ENCODE results near the gene GIT2.
A peak's percentile ranks its signal among the peaks of the same experiment; 100 is the strongest.
"Not testable (repeated sequence)": the region's sequence is repeated elsewhere in the genome, so short reads cannot be mapped to it uniquely, and the experiment has no call there.

The GIT2 gene

DNA sequence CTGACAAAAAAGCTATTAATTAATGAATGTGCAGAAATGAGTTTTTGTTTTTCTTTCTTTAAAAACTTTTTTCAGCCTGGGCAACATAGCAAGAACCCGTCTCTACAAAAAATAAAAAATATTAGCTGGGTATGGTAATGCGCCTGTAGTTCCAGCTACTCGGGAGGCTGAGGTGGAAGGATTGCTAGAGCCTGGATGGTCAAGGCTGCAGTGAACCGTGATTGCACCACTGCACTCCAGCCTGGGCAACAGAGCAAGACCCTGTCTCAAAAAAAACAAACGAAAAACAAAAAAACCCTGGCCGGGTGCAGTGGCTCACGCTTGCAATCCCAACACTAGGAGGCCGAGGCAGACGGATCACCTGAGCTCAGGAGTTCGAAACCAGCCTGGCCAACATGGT is 7.9 kb downstream of the GIT2 start:
- Histone ChIP-seq H3K27ac (ENCODE audit: extremely low read depth, low read depth, low read length) (no peak overlapping the region), H3K4me3 (ENCODE audit: low read depth, low read length) (no peak overlapping the region), H3K36me3 (ENCODE audit: control insufficient read depth in 2 of 2, insufficient read depth in 1 of 2, low read length in 2 of 2) (peaks cover 39 to 73% of the 10 kb centered on the region in 2 experiments), H3K4me1 (ENCODE audit: control insufficient read depth, insufficient read depth, low read length) (no peaks in the 10 kb centered on the region), H3K9me3 (ENCODE audit: control insufficient read depth, insufficient read depth, low read depth, low read length) (no peaks in the 10 kb centered on the region)
- POLR2A ChIA-PET, result interaction anchor here (0.7 kb wide), 1 partner anchor 443 kb away, joined by 10 read pairs; no protein-coding TSS in a partner anchor
- CTCF ChIA-PET, result no interaction called here
- TF ChIP-seq ZNF121 (tag by site-specific recombination; IDR thresholded peaks at IDR 0.05) (peak; percentile 83), ZEB2 (tag by site-specific recombination; IDR thresholded peaks at IDR 0.05) (no peak)

DNA sequence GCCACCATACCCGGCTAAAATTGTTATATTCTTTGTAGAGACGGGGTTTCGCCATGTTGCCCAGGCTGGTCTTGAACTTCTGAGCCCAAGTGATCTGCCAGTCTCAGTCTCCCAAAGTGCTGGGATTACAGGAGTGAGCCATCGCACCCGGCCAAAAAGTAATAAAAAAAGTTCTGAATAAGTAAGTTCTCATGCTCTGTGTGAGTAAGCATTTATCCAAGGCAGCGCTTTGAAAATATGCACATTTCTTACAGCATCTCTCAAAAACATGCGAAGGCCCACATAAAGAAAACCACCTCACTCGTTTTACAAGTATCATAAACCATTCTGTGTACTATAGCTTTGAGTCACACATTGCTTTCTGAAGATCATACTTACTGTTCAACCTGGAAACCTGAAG is 8.6 kb downstream of the GIT2 start:
- no peaks in the 10 kb centered on the region for H3K9me3 ChIP-seq (ENCODE audit: control insufficient read depth, insufficient read depth, low read depth, low read length)
- TF ChIP-seq ZNF521 (tag by site-specific recombination; IDR thresholded peaks at IDR 0.05) (no peak), YY2 (tag by site-specific recombination; IDR thresholded peaks at IDR 0.05) (no peak), WT1 (tag by site-specific recombination; IDR thresholded peaks at IDR 0.05) (no peak)
- TF ChIP-seq, protein P1, sequence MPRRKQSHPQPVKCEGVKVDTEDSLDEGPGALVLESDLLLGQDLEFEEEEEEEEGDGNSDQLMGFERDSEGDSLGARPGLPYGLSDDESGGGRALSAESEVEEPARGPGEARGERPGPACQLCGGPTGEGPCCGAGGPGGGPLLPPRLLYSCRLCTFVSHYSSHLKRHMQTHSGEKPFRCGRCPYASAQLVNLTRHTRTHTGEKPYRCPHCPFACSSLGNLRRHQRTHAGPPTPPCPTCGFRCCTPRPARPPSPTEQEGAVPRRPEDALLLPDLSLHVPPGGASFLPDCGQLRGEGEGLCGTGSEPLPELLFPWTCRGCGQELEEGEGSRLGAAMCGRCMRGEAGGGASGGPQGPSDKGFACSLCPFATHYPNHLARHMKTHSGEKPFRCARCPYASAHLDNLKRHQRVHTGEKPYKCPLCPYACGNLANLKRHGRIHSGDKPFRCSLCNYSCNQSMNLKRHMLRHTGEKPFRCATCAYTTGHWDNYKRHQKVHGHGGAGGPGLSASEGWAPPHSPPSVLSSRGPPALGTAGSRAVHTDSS (tag by site-specific recombination; IDR thresholded peaks at IDR 0.05), result no peak
- H3K27ac ChIP-seq (ENCODE audit: extremely low read depth, low read depth, low read length), result no peak overlapping the region
- H3K36me3 ChIP-seq (ENCODE audit: control insufficient read depth in 2 of 2, insufficient read depth in 1 of 2, low read length in 2 of 2), result peaks cover 46 to 79% of the 10 kb centered on the region in 2 experiments
- H3K4me3 ChIP-seq (ENCODE audit: low read depth, low read length), result no peak overlapping the region
- ChIA-PET POLR2A (no interaction called here), CTCF (interaction anchor here (0.6 to 0.7 kb wide), 2 partner anchors 134 to 730 kb away, joined by 3 read pairs; no protein-coding TSS in a partner anchor)
- H3K4me1 ChIP-seq (ENCODE audit: control insufficient read depth, insufficient read depth, low read length), result no peaks in the 10 kb centered on the region

DNA sequence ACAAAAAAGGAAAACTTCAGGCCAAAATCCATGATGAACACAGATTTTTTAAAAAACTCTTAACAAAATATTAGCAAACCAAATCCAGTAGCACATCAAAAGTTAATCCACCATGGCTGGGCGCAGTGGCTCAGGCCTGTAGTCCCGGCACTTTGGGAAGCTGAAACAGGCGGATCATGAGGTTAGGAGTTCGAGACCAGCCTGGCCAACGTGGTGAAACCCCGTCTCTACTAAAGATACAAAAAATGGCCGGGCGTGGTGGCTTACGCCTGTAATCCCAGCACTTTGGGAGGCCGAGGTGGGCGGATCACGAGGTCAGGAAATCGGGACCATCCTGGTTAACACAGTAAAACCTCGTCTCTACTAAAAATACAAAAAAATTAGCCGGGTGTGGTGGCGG is 9.9 kb downstream of the GIT2 start:
- POLR2A ChIA-PET; H3K4me1 ChIP-seq (ENCODE audit: control insufficient read depth, insufficient read depth, low read length); H3K4me3 ChIP-seq (ENCODE audit: low read depth, low read length); H3K27ac ChIP-seq (ENCODE audit: extremely low read depth, low read depth, low read length); H3K9me3 ChIP-seq (ENCODE audit: control insufficient read depth, insufficient read depth, low read depth, low read length): not testable (repeated sequence)
- CTCF ChIA-PET, result interaction anchor here (1.0 kb wide), 1 partner anchor 58 kb away, joined by 4 read pairs; no protein-coding TSS in a partner anchor
- peaks cover 57 to 86% of the 10 kb centered on the region in 2 experiments for H3K36me3 ChIP-seq (ENCODE audit: control insufficient read depth in 2 of 2, insufficient read depth in 1 of 2, low read length in 2 of 2)

DNA sequence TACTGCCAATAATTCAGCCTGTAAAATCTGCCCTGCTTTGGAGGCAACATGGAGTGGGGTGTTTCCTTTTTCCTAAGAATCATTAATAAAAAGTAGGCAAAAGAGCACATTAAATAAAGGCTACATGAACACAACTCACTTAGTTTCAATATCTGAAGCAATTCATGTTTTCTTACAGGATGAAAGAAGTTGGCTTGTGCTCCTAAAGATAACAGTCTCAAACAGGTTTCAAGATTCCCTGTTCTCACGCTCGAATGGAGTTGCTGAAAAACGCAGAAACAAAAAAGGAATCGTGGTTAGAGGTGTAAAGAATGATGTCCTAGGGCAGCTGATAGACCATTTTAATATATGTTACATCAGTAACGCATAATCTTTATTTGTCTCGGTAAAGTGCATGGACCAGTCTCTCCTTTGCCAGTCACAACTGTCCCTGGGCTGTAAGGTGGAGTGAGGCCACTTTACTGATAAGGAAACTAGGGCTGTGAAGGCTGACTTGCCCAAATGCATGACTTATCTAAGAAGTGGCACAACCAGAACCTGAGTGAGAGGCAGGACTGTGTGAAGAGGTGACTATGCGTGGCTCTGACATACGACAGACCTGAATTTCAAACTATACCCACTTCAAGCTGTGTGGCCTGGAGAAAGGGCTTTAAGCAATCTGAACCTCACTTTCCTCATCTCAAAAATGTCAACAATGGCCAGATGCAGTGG is 12.6 kb downstream of the GIT2 start:
- Histone ChIP-seq H3K4me3 (ENCODE audit: low read depth, low read length) (no peak overlapping the region), H3K4me1 (ENCODE audit: control insufficient read depth, insufficient read depth, low read length) (no peaks in the 10 kb centered on the region), H3K27ac (ENCODE audit: extremely low read depth, low read depth, low read length) (no peak overlapping the region), H3K36me3 (ENCODE audit: control insufficient read depth in 2 of 2, insufficient read depth in 1 of 2, low read length in 2 of 2) (peaks cover 77 to 85% of the 10 kb centered on the region in 2 experiments), H3K9me3 (ENCODE audit: control insufficient read depth, insufficient read depth, low read depth, low read length) (no peaks in the 10 kb centered on the region)
- POLR2A ChIA-PET, result no interaction called here
- CTCF ChIA-PET, result no interaction called here
- no peak for TF ChIP-seq ZNF433 (tag by site-specific recombination; IDR thresholded peaks at IDR 0.05; ENCODE audit: low read depth)
- TF ChIP-seq ZNF600 (tag by site-specific recombination; IDR thresholded peaks at IDR 0.05), result no peak
- TF ChIP-seq ZNF174 (tag by site-specific recombination; IDR thresholded peaks at IDR 0.05), result no peak
- TF ChIP-seq ZNF132 (tag by site-specific recombination; IDR thresholded peaks at IDR 0.05; ENCODE audit: borderline replicate concordance), result no peak
- TF ChIP-seq ZNF629 (tag by site-specific recombination; IDR thresholded peaks at IDR 0.05), result no peak
- TF ChIP-seq ZNF558 (tag by site-specific recombination; IDR thresholded peaks at IDR 0.05), result no peak
- no peak for TF ChIP-seq ZNF792 (tag by site-specific recombination; IDR thresholded peaks at IDR 0.05)
- TF ChIP-seq ZNF791 (tag by site-specific recombination; IDR thresholded peaks at IDR 0.05), result no peak
- TF ChIP-seq EGR2 (tag by site-specific recombination; IDR thresholded peaks at IDR 0.05; ENCODE audit: low read depth), result no peak
- TF ChIP-seq ZBTB1 (tag by site-specific recombination; IDR thresholded peaks at IDR 0.05), result no peak
- no peak for TF ChIP-seq ZNF274 (IDR thresholded peaks at IDR 0.05; ENCODE audit: low read length)
- TF ChIP-seq ZNF274 (tag by site-specific recombination; IDR thresholded peaks at IDR 0.05; ENCODE audit: borderline replicate concordance), result no peak
- TF ChIP-seq ZNF585B (tag by site-specific recombination; IDR thresholded peaks at IDR 0.05), result no peak
